ENCODE measurements around the gene MYO9A. TPM values are rescaled to one million over a fixed set of nuclear protein-coding genes. Genes with fewer than 3 reads are reported as not detected.
"Not testable (repeated sequence)": the region's sequence is repeated elsewhere in the genome, so short reads cannot be mapped to it uniquely, and the experiment has no call there.

The MYO9A gene
- total RNA-seq, 1 experiment from 2014 or later: 6.7 TPM

DNA sequence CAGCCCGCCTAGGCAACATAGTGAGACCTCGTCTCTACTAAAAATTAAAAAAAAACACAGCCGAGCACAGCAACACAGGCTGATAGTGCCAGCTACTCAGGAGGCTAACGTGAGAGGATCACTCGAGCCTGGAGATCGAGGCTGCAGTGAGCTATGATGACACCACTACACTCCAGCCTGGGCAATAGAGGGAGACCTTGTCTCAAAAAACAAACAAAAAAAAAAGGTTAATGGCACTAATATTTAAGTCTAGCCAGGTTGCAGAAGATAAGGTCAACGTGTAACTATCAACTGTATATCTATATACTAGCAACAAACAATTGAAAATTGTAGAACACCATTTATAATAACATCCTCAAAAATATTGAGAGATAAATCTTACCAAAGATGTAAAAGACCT lies 75.1 kb downstream of the MYO9A start:
- no peak for DNase-seq (ENCODE audit: low read depth)

DNA sequence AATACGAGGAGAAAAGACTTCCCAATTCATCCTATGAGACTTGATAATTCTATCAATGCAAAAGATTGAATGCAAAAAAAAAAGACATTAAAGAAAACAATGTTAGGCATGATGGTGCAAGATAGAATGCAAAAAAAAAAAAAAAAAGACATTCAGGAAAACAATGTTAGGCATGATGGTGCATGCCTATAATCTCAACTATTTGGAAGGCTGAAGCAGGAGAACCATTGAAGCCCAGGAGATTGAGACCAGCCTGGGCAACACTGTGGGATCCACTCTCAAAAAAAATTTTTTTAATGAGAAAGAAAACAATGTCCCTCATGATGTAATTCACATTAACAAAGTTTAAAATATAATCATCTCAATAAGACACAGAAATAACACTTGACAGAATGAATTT lies 75.9 kb downstream of the MYO9A start:
- DNase-seq (ENCODE audit: low read depth): no peak

DNA sequence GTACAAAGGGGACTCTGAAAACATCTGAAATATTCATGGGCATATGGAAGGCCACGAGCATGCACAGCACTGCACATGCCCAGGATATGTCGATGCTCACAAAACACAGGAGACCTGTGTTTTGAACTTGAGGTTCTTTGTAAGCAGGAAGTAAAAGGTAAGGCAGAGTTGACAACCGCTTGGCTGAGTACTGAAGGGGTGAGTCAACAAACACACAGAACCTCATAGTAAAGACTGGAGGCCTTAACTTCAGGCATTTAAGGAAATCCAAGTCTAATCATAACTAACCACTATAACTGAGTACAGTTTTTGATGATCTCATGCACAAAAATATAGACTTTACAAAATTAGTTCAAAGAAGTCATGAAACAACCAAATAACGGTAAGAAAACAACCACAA lies 80.6 kb downstream of the MYO9A start:
- no peak for DNase-seq (ENCODE audit: low read depth)

DNA sequence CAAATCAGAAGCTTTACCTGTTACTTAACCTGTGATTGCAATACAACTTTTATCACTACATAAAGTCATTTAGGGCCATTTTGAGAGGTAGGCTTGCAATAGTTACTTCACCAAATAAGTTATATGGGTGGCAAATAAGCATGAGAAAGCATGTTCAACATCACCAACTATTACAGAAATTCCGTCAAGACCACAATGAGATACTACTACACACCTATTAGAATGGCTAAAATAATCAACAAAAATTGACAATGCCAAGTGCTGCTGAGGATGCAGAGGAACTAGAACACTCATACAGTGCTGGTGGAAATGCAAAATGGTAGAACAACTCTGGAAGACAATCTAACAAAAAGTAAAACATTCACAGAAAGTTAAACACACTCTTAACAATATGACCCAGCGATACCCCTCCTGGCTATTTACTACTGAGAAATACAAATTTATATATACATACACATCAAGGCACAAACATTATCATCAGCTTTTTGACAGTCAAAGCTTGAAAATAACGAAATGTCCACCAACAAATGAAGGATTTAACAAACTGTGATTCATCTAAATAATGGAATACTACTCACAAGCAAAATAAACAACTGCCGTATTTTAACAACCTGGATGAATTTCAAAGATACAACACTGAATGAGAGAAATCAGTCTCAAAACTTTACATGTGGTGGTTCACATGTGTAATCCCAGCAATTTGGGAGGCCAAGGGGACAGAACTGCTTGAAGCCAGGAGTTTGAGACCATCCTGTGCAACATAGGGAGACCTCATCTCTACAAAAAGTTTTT lies 82.9 kb downstream of the MYO9A start:
- DNase-seq (ENCODE audit: low read depth): no peak

DNA sequence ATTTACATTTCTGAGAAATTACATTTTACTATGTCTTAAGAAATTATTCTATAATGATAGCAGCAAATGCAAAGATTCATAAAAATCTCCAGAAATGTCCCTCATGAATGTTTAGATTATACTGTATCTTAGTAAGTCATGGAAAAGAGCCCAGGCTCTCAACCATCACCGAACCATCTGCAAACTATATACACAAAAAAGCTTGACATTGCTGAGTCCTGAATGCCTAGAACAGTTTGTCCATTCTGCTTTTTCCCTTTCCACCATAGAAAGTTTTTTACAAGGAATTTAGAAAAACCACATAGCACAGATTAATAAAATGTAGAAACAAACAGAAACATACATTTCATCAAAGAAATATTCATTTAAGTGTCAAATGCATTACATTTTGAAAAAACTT lies 83.6 kb downstream of the MYO9A start:
- DNase-seq (ENCODE audit: low read depth): no peak

DNA sequence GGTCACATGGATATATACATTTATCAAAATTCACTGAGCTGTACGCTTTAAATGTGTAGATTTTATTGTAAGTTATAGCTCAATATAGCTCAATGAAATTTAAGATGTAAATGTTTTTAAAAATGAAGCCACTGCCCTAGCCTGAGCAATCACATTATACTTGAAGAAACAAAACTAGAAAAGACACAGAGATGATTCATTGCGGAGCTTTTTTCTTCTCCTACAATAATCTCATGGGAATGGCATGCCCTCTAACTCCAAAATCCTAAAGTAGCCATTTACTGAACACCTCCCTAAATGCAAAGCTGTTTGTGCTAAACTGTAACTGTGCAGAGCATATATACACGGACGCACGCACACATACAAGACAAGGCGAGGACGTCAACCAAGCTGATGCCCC lies 84.2 kb downstream of the MYO9A start:
- DNase-seq (ENCODE audit: low read depth): no peak

DNA sequence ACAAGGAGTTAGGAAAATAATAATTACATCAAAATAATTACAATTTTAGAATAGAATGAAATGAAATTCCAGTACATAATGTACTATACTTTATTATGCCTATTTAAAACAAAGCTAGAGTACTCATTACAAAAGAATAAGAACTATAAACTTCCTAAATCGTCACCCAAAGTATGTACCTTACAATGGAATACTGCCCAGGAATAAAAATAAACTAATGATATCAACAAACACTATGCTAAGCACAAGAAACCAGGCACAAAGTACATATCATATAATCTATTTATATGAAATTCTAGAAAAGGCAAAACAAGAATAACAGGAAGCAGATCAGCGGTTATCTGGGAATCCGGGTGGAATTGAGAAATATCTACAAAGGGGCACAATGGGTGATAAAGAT lies 84.7 kb downstream of the MYO9A start:
- DNase-seq (ENCODE audit: low read depth): no peak

DNA sequence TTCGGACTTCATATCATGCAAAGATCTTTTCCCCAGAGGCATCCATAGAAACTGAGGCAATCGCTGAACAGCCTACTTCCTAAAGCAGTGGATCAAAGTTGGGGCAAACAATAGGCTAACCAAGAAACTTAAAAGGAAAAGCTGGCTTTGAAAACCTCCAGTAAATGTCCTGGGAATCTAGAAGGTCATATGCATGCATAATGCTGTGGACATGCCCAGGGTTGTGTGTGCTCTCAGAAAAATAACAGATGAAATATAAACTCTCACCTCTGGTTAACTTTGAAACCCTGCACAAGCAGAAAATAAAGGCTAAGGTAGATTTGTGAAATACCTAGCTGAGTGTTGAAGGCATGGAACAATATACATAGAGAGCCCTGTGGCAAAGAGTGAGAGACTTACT lies 96.3 kb downstream of the MYO9A start:
- DNase-seq (ENCODE audit: low read depth): no peak

DNA sequence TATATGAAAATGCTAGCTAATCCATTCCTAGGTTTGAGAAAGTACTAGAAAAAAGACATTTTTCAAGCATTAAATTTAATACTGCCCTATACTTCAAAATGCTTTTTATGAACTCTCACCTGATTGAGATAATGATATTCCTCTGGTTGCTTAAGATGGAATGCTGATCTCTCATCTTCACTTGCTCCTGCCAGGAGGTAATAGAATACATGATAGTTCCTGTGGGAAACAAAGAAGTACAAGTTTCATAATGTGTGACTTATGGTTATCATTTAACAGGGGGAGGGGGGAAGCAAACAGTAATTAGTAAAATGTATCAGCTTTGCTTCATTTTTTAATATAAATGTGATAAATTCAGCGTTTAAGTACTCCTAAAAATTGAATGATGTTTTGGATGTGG lies 97.2 kb downstream of the MYO9A start:
- DNase-seq (ENCODE audit: low read depth): no peak

DNA sequence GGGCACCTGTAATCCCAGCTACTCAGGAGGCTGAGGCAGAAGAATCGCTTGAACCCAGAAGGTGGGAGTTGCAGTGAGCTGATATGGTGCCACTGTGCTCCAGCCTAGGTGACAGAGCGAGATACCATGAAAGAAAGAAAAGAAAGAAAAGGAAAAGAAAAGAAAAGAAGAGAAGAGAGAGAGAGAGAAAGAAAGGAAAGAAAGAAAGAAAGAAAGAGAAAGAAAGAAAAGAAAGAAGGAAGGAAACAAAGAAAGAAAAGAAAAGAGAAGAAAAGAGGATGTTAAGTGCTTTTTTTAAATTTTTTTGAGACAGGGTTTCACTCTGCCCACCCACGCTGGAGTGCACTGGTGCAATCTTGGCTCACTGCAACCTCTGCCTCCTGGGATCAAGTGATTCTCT lies 103.4 kb downstream of the MYO9A start:
- not testable (repeated sequence) for DNase-seq (ENCODE audit: low read depth)

DNA sequence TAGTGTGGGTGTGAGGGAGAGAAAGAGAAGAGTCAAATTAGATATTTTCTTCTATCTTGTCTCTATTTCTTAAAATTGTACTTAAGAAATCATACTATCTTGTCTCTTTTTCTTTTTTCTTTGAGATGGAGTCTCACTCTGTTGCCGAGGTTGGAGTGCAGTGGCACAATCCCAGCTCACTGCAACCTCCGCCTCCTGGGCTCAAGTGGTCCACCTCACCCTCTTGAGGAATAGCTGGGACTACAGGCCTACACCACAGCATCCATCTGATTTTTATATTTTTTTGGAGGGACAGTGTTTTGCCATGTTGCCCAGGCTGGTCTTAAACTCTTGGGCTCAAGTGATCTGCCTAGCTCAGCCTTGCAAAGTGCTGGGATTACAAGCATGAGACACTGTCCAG lies 104.2 kb downstream of the MYO9A start:
- no peak for DNase-seq (ENCODE audit: low read depth)

DNA sequence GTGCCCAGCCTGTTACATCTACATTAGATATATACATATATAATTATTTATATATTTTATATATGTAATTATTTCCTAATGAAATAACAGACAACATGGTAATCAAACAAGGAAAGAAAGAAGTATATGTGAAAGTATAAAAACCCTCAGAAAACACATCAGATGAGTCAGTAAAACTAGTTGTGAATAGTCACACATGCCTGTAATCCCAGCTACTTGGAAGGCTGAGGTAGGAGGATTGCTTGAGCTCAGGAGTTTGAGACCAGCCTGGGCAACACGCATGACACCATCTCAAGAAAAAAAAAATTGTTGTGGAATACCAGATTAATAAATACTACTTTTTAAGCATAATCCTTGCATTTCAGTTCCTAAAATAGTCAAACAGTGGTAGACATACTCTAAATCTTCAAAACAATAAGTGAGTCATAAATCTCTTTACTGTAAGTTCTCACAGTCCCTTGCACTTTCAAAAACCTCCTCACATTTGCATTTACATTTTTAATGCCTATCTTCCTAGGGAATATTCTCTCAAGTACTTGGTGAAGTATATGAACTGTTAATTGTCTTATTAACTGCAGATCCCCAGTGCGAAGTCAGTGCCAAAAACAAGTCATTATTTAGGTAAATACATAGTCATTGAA lies 106.5 kb downstream of the MYO9A start:
- no peak for DNase-seq (ENCODE audit: low read depth)

DNA sequence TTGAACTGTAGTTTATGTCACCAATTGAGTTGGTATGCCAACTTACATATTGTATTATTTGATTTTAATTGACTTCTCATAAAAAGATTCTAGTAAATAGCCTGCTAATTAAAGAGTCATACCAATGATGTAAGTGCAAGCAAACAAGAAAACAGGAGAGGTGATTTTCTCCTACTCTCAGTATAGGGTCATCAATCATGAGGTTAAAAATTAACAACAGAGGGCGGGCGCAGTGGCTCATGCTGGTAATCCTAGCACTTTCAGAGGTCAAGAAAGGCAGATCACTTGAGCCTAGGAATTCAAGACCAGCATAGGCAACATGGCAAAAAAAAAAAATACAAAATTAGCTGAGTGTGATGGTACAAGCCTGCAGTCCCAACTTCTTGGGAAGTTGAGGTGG lies 108.7 kb downstream of the MYO9A start:
- no peak for DNase-seq (ENCODE audit: low read depth)

DNA sequence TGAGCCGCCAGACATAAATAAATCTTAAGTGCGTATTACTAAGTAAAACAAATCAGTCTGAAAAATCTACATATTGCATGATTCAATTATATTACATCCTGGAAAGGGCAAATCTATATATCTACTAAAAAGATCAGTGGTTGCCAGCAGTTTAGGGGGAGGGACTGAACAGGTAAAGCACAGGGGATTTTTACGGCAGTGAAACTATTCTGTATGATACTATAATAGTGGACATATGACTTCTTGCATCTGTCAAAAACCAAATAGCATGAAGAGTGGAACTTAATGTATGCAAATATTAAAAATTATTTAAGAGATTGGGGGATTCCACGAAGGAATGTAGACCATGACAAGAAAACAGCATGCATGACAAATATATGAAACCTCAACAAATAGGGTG lies 111.6 kb downstream of the MYO9A start:
- DNase-seq (ENCODE audit: low read depth): no peak

DNA sequence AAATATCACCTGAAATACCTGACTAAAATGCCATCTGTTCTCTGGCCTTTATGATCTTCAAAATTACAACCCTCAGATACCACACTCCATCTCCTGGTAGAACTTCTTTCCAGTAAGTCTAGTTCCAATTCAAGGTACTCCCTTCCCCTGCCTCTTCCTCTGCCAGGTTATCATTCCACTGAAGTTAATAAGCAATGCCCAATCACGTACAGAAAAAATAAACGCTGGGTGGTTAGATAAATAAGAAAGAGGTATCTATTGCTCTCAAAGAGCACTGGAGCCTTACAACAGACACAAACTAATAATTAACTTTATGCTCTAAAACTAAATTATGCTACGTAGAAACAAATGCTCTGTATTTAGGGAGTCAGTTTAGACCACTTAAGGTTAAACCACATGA lies 112.5 kb downstream of the MYO9A start:
- no peak for DNase-seq (ENCODE audit: low read depth)

DNA sequence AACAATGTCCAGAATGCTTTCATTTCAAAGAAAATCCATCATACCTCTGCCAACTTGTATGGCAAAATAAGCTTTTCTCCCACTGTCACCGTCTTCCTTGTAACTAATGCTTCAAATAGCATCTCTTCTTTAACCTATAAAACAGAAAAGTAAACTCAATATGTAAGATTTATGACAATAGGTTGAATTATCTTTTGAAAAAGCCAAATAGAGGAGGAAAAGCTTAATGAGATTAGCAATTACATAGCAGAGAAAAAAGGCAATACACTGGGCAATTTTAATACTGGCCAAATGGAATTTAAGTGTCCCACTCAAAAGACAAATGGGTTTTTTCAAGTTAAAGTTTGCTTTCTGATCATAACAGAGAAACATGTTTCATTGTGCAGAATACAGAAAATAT lies 118.1 kb downstream of the MYO9A start:
- no peak for DNase-seq (ENCODE audit: low read depth)

DNA sequence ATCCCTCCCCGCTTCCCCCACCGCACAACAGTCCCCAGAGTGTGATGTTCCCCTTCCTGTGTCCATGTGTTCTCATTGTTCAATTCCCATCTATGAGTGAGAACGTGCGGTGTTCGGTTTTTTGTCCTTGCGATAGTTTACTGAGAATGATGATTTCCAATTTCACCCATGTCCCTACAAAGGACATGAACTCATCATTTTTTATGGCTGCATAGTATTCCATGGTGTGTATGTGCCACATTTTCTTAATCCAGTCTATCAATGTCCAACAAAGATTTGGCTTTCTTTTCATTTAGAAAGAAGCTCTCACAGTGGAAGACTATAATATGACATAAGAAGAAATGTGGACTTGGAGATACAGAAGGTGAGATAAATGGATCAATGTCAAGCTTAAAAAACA lies 119.2 kb downstream of the MYO9A start:
- not testable (repeated sequence) for DNase-seq (ENCODE audit: low read depth)

DNA sequence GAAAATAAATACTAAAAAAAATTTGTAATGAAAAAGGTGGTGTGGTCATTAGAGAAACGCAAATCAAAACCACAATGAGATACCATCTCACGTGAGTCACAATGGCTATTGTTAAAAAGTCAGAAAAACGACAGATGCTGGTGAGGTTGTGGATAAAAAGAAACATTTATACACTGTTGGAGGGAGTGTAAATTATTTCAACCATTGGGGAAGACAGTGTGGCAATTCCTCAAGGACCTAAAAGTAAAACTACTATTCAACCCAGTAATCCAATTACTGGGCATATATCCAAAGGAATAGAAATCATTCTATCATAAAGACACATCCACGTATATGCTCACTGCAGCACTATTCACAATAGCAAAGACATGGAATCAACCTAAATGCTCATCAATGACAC lies 120.3 kb downstream of the MYO9A start:
- DNase-seq (ENCODE audit: low read depth): no peak

DNA sequence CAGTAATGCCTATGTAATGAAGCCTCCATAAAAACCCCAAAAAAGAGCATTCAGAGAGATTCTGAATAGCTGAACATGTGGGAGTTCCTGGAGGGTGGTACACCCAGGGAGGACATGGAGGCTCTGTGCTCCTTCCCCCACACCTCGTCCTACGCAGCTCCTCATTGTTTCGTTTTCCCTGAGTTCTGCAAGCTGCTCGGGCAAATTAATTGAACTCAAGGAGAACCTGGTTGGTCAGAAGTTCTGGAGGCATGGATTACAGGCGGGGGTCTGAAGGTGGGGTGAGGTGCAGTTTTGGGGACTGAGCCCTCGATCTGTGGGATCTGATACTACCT lies 142.2 kb downstream of the MYO9A start:
- DNase-seq (ENCODE audit: low read depth): no peak

DNA sequence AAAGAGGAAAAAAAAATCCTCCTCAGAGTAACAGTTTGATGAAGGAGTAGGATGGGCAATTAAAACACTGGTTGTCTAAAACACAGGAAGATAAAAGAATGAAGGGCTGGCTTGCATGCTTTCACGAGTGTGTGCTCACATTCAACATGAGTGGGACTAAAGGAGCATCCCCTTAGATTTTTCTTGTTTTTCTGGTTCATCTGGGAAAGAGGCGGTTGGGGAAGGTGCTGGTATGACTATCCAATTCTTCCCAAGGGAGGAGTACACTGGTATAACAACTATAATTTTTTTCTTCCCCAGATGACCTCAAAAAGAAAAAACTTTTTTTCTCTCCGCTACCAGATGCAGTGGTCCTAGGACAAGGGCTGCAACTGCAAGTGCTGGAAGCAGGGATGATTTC lies 143.7 kb downstream of the MYO9A start:
- DNase-seq (ENCODE audit: low read depth): no peak

DNA sequence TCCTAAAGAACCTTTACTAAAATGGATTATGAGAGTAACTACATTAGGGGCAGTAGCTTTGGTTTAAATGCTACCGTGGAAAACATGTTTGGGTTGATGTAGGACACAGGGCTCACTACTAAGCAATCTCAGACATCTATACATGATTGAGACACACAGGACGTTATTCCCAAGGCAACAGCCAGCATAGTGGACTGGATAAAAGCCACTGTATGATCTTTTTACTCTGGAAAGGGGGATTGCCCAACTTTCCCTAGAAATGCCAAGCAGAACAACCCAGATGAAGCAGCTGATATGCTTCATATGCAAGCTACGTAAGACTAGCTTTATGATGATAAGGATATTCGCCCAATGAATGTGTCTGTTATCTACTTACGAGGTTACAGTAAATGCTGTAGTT lies 144.6 kb downstream of the MYO9A start:
- DNase-seq (ENCODE audit: low read depth): no peak

DNA sequence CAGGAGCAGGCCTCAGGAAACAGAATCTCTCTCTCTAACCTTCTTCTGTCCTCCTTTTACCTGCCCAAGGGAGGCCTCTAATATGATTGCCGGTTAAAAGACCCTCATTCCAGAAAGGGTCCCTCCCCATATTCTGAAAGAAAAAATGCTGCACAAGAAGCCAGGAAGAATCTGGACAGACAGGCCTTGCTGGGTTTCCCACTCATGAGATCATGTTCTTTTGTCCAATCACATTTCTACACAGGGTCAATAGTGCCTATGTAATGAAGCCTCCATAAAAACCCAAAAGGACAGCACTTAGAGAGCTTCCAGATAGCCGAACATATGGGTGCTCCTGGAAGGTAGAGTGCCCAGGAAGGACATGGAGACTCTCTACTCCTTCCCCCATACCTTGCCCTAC lies 146.0 kb downstream of the MYO9A start:
- no peak for DNase-seq (ENCODE audit: low read depth)

DNA sequence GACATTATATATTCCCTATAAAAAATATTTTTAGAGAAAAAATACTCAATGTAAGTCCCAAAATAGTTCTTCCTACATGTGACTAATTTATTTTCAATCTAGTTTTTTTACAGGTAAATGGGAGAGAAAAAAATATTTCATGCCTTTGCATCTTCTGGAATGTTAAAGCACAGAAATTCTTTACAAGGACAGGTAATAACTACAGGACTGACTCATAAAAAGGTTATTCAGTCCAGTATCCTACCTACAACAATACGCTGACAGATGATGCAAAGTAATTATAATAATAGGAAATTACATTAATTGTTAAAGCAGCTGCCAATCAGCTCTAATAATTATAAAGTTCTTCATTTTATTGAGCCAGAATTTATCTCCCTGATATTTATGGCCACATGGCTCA lies 147.5 kb downstream of the MYO9A start:
- no peak for DNase-seq (ENCODE audit: low read depth)

DNA sequence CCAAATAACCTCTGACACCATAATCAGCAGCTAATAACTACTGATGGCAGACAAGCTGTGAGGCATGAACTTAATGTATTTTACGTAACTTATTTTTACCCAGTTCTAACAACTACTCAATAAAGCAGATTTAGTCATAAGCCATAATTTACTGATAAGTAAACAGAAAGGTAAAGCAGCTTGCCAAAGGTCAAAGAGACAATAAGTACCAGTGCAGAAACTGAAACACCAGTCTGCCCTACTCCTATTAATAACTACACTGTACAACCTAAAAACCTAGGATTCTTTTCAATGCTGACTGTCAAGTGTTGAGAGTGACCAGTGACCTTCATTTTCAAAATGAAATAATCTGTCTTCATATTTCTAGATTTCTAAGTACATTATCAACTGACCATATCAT lies 155.4 kb downstream of the MYO9A start:
- no peak for DNase-seq (ENCODE audit: low read depth)
